ENCODE data around the gene WDFY4. TPM values are rescaled to one million over a fixed set of nuclear protein-coding genes. Genes with fewer than 3 reads are reported as not detected.
"Not testable (repeated sequence)": the region's sequence is repeated elsewhere in the genome, so short reads cannot be mapped to it uniquely, and the experiment has no call there.

Gene WDFY4
- total and polyA plus RNA-seq, 2 donors (not counting 3 experiments of a cell fraction or from before 2014, with no cell fraction given) = 10.1 to 10.2 TPM

DNA sequence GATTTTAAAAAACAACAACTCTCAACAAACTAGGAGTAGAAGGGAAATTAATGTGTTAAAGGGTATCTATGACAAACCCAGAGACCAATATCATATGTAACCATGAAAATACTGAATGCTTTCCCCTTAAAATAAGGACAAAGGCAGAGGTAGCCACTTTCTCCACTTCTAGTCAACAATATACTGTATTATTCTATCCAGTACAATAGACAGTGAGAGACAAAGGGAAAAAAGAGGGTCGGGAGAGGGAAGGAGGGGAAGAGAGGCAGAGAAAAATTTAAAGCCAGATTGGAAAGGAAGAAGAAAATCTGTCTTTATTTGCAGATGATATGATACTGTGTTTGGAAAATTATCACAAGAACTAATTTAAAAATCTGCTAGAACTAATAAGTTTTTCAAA, 39.1 kb upstream of the WDFY4 start:
- Histone ChIP-seq H3K9me1 (replicated peaks; ENCODE audit: control insufficient read depth, extremely low read depth, insufficient read depth, low read length) (no peaks in the 10 kb centered on the region), H3K27me3 (ENCODE audit: control insufficient read depth in 2 of 2, insufficient read depth in 2 of 2, low read length in 2 of 2) (no peaks in the 10 kb centered on the region), H3K27ac (ENCODE audit: insufficient read depth, low read depth, low read length) (no peak overlapping the region), H2AFZ (ENCODE audit: low read depth, low read length) (no peak overlapping the region), H3K4me3 (replicated peaks in 1 of 3; ENCODE audit: insufficient read depth in 1 of 3, low read depth in 1 of 3, low read length in 3 of 3) (no peak overlapping the region), H3K36me3 (ENCODE audit: control insufficient read depth in 2 of 2, extremely low read depth in 1 of 2, insufficient read depth in 2 of 2, low read length in 2 of 2) (no peaks in the 10 kb centered on the region), H4K20me1 (replicated peaks; ENCODE audit: control insufficient read depth, extremely low read depth, insufficient read depth, low read length) (no peaks in the 10 kb centered on the region), H3K9me3 (replicated peaks; ENCODE audit: control insufficient read depth, insufficient read depth, low read length) (no peaks in the 10 kb centered on the region), H3K9ac (replicated peaks; ENCODE audit: extremely low read depth, insufficient read depth, low read length) (no peak overlapping the region), H3K4me2 (ENCODE audit: insufficient read depth, low read length) (no peak overlapping the region), H3K4me1 (ENCODE audit: control insufficient read depth, extremely low read depth, insufficient read depth, low read length) (no peaks in the 10 kb centered on the region), H3K79me2 (ENCODE audit: control insufficient read depth, insufficient read depth, low read length) (peaks cover 2% of the 10 kb centered on the region)
- no peak for FAIRE-seq
- no TSS peak for BruUV-seq (replicated peaks)
- CTCF ChIA-PET = no interaction called here
- POLR2A ChIA-PET = no interaction called here
- DNase-seq (ENCODE audit: low read depth, low spot score) = no peak
- dilution Hi-C loops (cut with MboI; ENCODE audit: extremely low pct_ligation_motif_present, low sequenced_read_pairs) = no loop called here
- intact Hi-C loops (cut with micrococcal nuclease) = no loop called here
- TF ChIP-seq POLR2AphosphoS5 (IDR thresholded peaks at IDR 0.05; ENCODE audit: insufficient read depth, low read depth, low read length) (no peak), MYC (IDR thresholded peaks at IDR 0.05; ENCODE audit: low read depth, low read length) (no peak), FOS (IDR thresholded peaks at IDR 0.05; ENCODE audit: borderline replicate concordance, insufficient read depth, low read length) (no peak), JUN (IDR thresholded peaks at IDR 0.05; ENCODE audit: borderline replicate concordance, insufficient read depth, insufficient read length, low read depth) (no peak), EZH2 (IDR thresholded peaks at IDR 0.05; ENCODE audit: borderline replicate concordance, low read depth, low read length, severe bottlenecking) (no peak), GATA2 (IDR thresholded peaks at IDR 0.05; ENCODE audit: insufficient read depth, insufficient read length, low read depth, low read length) (no peak), POLR2A (IDR thresholded peaks at IDR 0.05; ENCODE audit: low read depth, low read length) (no peak)
- TF ChIP-seq, protein P1, sequence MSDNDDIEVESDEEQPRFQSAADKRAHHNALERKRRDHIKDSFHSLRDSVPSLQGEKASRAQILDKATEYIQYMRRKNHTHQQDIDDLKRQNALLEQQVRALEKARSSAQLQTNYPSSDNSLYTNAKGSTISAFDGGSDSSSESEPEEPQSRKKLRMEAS (IDR thresholded peaks at IDR 0.05; ENCODE audit: insufficient read depth, insufficient read length) = no peak
- TF ChIP-seq, protein P2, sequence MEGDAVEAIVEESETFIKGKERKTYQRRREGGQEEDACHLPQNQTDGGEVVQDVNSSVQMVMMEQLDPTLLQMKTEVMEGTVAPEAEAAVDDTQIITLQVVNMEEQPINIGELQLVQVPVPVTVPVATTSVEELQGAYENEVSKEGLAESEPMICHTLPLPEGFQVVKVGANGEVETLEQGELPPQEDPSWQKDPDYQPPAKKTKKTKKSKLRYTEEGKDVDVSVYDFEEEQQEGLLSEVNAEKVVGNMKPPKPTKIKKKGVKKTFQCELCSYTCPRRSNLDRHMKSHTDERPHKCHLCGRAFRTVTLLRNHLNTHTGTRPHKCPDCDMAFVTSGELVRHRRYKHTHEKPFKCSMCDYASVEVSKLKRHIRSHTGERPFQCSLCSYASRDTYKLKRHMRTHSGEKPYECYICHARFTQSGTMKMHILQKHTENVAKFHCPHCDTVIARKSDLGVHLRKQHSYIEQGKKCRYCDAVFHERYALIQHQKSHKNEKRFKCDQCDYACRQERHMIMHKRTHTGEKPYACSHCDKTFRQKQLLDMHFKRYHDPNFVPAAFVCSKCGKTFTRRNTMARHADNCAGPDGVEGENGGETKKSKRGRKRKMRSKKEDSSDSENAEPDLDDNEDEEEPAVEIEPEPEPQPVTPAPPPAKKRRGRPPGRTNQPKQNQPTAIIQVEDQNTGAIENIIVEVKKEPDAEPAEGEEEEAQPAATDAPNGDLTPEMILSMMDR (IDR thresholded peaks at IDR 0.05; ENCODE audit: extremely low read depth in 1 of 2, insufficient read depth in 1 of 2, low read depth in 1 of 2, low read length in 2 of 2) = no peak

DNA sequence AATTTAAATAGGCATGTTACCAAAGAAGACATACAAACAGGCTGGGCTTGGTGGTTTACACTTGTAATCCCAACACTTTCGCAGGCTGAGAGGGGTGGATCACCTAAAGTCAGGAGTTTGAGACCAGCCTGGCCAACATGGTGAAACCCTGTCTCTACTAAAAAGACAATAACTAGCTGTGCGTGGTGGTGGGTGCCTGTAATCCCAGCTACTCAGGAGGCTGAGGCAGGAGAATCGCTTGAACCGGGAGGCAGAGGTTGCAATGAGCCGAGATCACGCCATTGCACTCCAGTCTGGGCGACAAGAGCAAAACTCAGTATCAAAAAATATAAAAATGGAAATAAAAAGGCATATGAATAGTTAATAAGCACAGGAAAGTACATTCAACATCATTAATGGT, 37.6 kb upstream of the WDFY4 start:
- POLR2A ChIA-PET; dilution Hi-C loops (cut with MboI; ENCODE audit: extremely low pct_ligation_motif_present, low sequenced_read_pairs); BruUV-seq (replicated peaks): not testable (repeated sequence)

More for the DNA sequence above, 37.6 kb upstream of the WDFY4 start:
- H2AFZ ChIP-seq (ENCODE audit: low read depth, low read length); H3K4me2 ChIP-seq (ENCODE audit: insufficient read depth, low read length); H3K4me3 ChIP-seq (replicated peaks in 1 of 3; ENCODE audit: insufficient read depth in 1 of 3, low read depth in 1 of 3, low read length in 3 of 3); H3K79me2 ChIP-seq (ENCODE audit: control insufficient read depth, insufficient read depth, low read length); DNase-seq (ENCODE audit: low read depth, low spot score); H3K9me1 ChIP-seq (replicated peaks; ENCODE audit: control insufficient read depth, extremely low read depth, insufficient read depth, low read length); H3K36me3 ChIP-seq (ENCODE audit: control insufficient read depth in 2 of 2, extremely low read depth in 1 of 2, insufficient read depth in 2 of 2, low read length in 2 of 2); H3K27ac ChIP-seq (ENCODE audit: insufficient read depth, low read depth, low read length); H3K9me3 ChIP-seq (replicated peaks; ENCODE audit: control insufficient read depth, insufficient read depth, low read length); H3K9ac ChIP-seq (replicated peaks; ENCODE audit: extremely low read depth, insufficient read depth, low read length); intact Hi-C loops (cut with micrococcal nuclease); H3K4me1 ChIP-seq (ENCODE audit: control insufficient read depth, extremely low read depth, insufficient read depth, low read length); H3K27me3 ChIP-seq (ENCODE audit: control insufficient read depth in 2 of 2, insufficient read depth in 2 of 2, low read length in 2 of 2); FAIRE-seq; H4K20me1 ChIP-seq (replicated peaks; ENCODE audit: control insufficient read depth, extremely low read depth, insufficient read depth, low read length): not testable (repeated sequence)
- CTCF ChIA-PET = interaction anchor here (1.5 to 2.6 kb wide), 3 partner anchors 10 to 40 kb away, joined by 5 to 21 read pairs (median 6); no protein-coding TSS in a partner anchor
